HL-60 (cell line): ENCODE results near the gene UCMA.

Experiments
- CTCF ChIP-seq: IDR thresholded peaks from one replicate; pipeline ENCODE4 v1.5.1; 2011; ENCODE audit warnings: low read length, control low read depth, inconsistent platforms; ENCODE audit not compliant: insufficient read depth
- GABPA ChIP-seq: IDR thresholded peaks from 2 replicates; pipeline ENCODE4 v1.6.1; 2012; ENCODE audit warnings: low read depth
- POLR2AphosphoS5 ChIP-seq: IDR thresholded peaks from 2 replicates; pipeline ENCODE4 v1.6.1; 2012; ENCODE audit warnings: low read depth

GRCh38 chr10:13221572-13221971 lies 12.6 kb downstream of the UCMA start:
- TF ChIP-seq CTCF (no peak), POLR2AphosphoS5 (no peak), GABPA (no peak)
